ENCODE data around the gene CNIH2. TPM values are rescaled to one million over a fixed set of nuclear protein-coding genes. Genes with fewer than 3 reads are reported as not detected.

CNIH2 gene
- total RNA-seq, 2 experiments from 2014 or later: 0.96 to 2.0 TPM

DNA sequence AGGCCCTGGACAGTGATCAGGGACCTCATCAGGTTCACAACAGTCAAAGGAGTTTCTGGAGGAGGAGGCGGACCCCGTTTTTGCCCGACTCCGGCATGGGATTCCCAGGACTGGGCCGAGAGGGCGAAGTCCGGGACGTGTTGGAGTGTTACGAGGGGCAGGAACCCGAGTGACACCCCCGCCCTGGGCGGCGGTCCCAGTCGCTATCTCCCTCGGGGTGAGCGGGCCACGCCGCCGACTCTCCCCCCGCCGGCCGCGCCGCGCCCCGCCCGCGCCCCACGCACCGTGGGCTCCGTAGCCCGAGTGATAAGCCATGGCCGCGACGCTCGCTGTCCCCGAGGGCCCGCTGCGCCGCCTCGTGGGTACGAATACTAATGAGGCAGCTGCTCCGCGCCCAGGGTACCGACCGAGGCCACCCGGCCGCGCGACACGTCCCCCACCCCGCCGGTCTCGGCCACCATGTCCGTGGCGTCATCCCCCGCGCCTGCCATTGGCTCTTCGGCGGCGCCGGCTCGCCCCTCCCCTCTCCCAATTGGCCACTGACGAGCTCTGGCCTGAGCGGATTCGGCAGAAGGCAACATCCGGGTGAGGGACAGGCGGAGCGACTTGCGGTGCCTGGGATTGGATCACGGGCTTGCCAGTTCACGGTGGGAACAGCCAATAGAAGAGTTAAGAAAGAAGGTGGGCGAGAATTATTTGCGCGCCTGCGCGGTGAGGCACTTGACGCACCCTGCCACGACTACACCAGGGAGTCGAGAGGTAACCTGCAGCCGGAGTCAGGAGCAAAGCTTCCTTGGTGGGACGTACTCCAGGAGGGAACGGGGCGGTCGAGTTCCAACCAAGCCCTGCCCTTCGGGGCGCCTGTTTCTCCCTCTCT, 10.9 kb downstream of the CNIH2 start, which contains the start of gene YIF1A:
YIF1A (minus strand) TSS at position 473 of the 877 bp plus-strand sequence; CDS start at position 315, 158 bp downstream.
- DNase-seq: peak; percentile 99
- POLR2A ChIA-PET: interaction anchor here (0.6 to 1.9 kb wide), 14 partner anchors 18 to 390 kb away, joined by 3 to 9 read pairs (median 4); partner anchors contain the start of genes RAB1B and SLC29A2
- peak within 1 kb of the TSS; percentile 85 for H3K4me3 Mint-ChIP-seq

DNA sequence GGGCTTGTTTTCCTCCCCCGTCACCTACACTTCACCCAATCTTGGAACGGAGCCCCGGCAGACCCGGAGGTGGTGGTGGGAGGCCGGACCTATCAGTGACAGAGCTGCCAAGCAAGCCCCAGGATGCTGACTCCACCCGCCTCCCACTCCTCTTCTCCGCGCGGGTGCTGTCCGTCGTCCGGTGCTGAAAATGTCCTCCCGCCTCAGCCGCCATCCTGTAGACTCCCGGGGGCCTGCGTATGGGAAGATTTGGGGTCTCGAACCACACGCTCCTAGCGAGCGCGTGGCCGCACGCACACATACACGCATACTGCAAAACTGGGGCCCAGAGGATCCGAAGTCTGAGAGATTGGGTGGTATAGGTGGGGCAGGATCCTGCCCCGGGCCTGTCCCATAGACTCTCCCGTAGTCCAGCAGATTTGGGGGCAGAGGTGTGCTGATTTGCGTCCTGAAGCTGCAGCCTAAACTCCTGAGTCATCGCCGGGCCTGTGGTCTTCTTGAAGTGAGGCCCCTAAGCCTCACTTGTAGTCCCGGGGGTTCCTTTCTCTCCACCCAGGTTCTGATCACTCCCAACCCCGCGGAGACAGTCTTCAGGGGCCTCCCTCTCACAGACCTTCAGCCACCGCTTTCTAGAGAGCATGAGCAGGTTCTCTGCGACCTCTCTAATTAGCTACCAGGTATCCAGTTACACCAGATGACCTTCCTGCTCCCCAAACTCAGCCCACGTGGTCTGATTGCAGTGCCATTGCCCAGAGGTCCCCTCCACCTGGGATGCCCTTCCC, 11.8 kb downstream of the CNIH2 start:
- intact Hi-C loops (cut with micrococcal nuclease): no loop called here
- Mint-ChIP-seq H3K36me3 (ENCODE audit: low read depth) (peaks cover 3% of the 10 kb centered on the region), H3K27ac (peak overlapping the region; percentile 89), H3K9me3 (no peaks in the 10 kb centered on the region), H3K4me1 (ENCODE audit: low read depth) (peaks cover 31% of the 10 kb centered on the region), H3K4me3 (peak overlapping the region; percentile 85), H3K27me3 (peaks cover 17% of the 10 kb centered on the region)
- CTCF ChIA-PET: interaction anchor here (0.7 to 4.8 kb wide), 15 partner anchors 7 to 149 kb away, joined by 3 to 27 read pairs (median 5); partner anchors contain the start of genes MRPL11 and RAB1B
- DNase-seq (peak; percentile 91), ATAC-seq (peak; percentile 78)
- POLR2A ChIA-PET: interaction anchor here (0.6 to 1.9 kb wide), 7 partner anchors 21 to 192 kb away, joined by 3 to 9 read pairs (median 5); partner anchors contain the start of genes RAB1B and SLC29A2
- TF ChIP-seq, protein P1, sequence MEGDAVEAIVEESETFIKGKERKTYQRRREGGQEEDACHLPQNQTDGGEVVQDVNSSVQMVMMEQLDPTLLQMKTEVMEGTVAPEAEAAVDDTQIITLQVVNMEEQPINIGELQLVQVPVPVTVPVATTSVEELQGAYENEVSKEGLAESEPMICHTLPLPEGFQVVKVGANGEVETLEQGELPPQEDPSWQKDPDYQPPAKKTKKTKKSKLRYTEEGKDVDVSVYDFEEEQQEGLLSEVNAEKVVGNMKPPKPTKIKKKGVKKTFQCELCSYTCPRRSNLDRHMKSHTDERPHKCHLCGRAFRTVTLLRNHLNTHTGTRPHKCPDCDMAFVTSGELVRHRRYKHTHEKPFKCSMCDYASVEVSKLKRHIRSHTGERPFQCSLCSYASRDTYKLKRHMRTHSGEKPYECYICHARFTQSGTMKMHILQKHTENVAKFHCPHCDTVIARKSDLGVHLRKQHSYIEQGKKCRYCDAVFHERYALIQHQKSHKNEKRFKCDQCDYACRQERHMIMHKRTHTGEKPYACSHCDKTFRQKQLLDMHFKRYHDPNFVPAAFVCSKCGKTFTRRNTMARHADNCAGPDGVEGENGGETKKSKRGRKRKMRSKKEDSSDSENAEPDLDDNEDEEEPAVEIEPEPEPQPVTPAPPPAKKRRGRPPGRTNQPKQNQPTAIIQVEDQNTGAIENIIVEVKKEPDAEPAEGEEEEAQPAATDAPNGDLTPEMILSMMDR (IDR thresholded peaks at IDR 0.05): no peak

More for the DNA sequence above, 10.9 kb downstream of the CNIH2 start, which contains the start of gene YIF1A:
- peaks cover 3% of the 10 kb centered on the region for H3K36me3 Mint-ChIP-seq (ENCODE audit: low read depth)
- peak within 1 kb of the TSS; percentile 89 for H3K27ac Mint-ChIP-seq
- intact Hi-C loops (cut with micrococcal nuclease): no loop called here
- CTCF ChIA-PET: interaction anchor here (0.7 to 4.8 kb wide), 13 partner anchors 8 to 150 kb away, joined by 3 to 27 read pairs (median 5); partner anchors contain the start of genes MRPL11 and RAB1B
- ATAC-seq: peak; percentile 96
- peaks cover 17% of the 10 kb centered on the region for H3K27me3 Mint-ChIP-seq
- no peaks in the 10 kb centered on the region for H3K9me3 Mint-ChIP-seq
- TF ChIP-seq, protein P1 (IDR thresholded peaks at IDR 0.05): no peak
- peaks cover 31% of the 10 kb centered on the region for H3K4me1 Mint-ChIP-seq (ENCODE audit: low read depth)

DNA sequence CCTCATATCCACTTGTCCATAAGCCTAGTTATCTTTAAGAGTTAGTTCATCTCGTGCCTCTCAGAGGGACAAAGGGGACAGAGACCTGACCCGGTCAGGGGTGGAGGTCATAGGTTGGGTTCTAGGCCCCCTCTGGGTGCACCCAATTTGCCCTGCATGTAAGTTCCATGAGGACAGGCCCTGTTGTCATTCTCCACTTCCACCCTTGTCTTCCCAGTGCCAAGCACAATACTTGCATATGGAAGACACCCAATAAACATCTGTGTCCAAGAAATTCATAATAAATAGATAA, 12.3 kb downstream of the CNIH2 start:
- ChIA-PET POLR2A (interaction anchor here (1.5 to 1.9 kb wide), 3 partner anchors 8 to 28 kb away, joined by 5 to 7 read pairs (median 6); partner anchors contain the start of gene RAB1B), CTCF (interaction anchor here (1.2 to 2.1 kb wide), 7 partner anchors 8 to 131 kb away, joined by 3 to 13 read pairs (median 6); no protein-coding TSS in a partner anchor)
- DNase-seq: no peak
- intact Hi-C loops (cut with micrococcal nuclease): no loop called here
- H3K27ac Mint-ChIP-seq: no peak overlapping the region
- H3K4me1 Mint-ChIP-seq (ENCODE audit: low read depth): peaks cover 31% of the 10 kb centered on the region
- ATAC-seq: no peak
- no peaks in the 10 kb centered on the region for H3K9me3 Mint-ChIP-seq
- TF ChIP-seq, protein P1 (IDR thresholded peaks at IDR 0.05): no peak
- peaks cover 3% of the 10 kb centered on the region for H3K36me3 Mint-ChIP-seq (ENCODE audit: low read depth)
- H3K4me3 Mint-ChIP-seq: peak overlapping the region; percentile 85
- peaks cover 17% of the 10 kb centered on the region for H3K27me3 Mint-ChIP-seq

DNA sequence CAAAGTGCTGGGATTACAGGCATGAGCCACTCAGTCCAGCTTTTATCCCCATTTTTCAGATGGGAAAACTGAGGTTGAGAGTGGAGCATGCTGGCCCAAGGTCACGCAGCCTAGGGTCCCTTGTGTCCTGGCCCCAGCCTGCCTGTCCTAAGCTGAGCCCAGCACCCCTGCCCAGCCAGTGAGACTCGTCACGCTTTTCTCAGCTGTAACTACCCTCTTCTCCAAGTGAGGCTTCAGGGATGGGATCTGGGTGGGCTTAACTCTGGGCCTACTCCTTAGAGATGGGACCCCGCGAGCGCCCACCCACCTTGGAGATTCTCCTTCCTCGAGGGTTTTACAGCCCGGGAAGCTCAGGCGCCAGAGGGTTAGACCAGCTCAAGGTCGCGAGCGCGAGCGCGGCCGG, 13.3 kb downstream of the CNIH2 start:
- peaks cover 17% of the 10 kb centered on the region for H3K27me3 Mint-ChIP-seq
- ChIA-PET POLR2A (interaction anchor here (0.6 to 1.5 kb wide), 3 partner anchors 9 to 511 kb away, joined by 3 to 5 read pairs (median 5); partner anchors contain the start of gene AP5B1), CTCF (interaction anchor here (1.0 to 2.1 kb wide), 5 partner anchors 9 to 127 kb away, joined by 3 to 13 read pairs (median 6); no protein-coding TSS in a partner anchor)
- ATAC-seq: no peak
- no peak overlapping the region for H3K27ac Mint-ChIP-seq
- intact Hi-C loops (cut with micrococcal nuclease): no loop called here
- H3K9me3 Mint-ChIP-seq: no peaks in the 10 kb centered on the region
- DNase-seq: no peak
- no peak overlapping the region for H3K4me3 Mint-ChIP-seq
- TF ChIP-seq, protein P1 (IDR thresholded peaks at IDR 0.05): no peak
- H3K36me3 Mint-ChIP-seq (ENCODE audit: low read depth): peaks cover 3% of the 10 kb centered on the region
- H3K4me1 Mint-ChIP-seq (ENCODE audit: low read depth): peaks cover 31% of the 10 kb centered on the region

Data from activated CD8-positive, alpha-beta T cell treated with anti-CD3 and anti-CD28 coated beads for 36 hours (primary cell).